NCI-H748 (cell line): Measurements from ENCODE around the gene ADGRB3.
A peak's percentile ranks its signal among the peaks of the same experiment; 100 is the strongest.
"Not testable (repeated sequence)": the region's sequence is repeated elsewhere in the genome, so short reads cannot be mapped to it uniquely, and the experiment has no call there.

Experiments used
- DNase-seq: peaks from one replicate; lab custom pipeline; 2025; ENCODE audit not compliant: unreplicated experiment; lab: John Stamatoyannopoulos, UW

Gene ADGRB3

DNA sequence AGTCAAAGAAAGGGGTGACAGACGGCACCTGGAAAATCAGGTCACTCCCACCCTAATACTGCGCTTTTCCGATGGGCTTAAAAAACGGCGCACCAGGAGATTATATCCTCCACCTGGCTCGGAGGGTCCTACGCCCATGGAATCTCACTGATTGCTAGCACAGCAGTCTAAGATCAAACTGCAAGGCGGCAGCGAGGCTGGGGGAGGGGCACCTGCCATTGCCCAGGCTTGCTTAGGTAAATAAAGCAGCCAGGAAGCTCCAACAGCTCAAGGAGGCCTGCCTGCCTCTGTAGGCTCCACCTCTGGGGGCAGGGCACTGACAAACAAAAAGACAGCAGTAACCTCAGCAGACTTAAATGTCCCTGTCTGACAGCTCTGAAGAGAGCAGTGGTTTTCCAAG is 277.7 kb downstream of the ADGRB3 start:
- not testable (repeated sequence) for DNase-seq

DNA sequence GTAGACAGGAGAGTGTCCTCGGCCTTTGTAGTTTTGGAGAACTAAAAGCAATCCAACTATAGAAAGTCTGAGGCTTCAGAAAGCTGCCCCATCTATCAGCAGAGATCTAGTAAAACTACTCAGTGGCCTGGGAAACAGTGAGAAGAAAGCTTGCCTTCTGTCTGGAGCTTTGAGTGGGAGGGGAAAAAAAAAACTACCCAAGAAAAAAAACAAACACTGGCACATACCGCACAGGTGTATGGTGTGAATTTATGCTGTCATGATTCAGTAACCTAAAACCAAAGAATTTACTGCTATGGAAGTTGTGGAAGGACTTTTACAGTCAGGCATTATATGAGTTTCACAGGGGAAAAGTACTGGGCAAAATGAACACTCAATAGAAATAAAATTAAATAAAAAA is 280.5 kb downstream of the ADGRB3 start:
- no peak for DNase-seq

- no peak for DNase-seq
Observed at GRCh38 chr6:68919537-68919936, 284.5 kb downstream of the ADGRB3 start.

GRCh38 chr6:68941345-68941744 is 306.3 kb downstream of the ADGRB3 start:
- DNase-seq: no peak

- DNase-seq: no peak
Observed at GRCh38 chr6:68947721-68948120, 312.6 kb downstream of the ADGRB3 start.

DNA sequence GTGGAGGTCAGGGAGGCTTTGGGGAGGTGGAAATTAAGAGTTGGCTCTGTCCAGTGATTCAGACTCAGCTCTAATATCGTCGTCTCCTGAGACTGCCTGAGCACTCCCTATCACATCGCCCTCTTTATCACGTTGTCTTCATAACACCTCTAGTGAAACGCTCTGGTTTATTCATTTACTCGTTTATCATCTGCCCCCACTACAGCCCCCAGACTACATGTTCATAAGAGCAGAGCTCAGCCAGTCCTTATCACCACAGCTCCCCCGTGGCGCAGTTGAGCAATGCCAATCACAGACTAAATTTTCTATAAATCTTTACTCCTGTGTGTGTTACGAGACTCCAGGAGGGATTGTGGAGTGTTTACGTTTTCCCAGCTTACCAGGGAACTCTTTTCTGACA is 316.2 kb downstream of the ADGRB3 start:
- no peak for DNase-seq

DNA sequence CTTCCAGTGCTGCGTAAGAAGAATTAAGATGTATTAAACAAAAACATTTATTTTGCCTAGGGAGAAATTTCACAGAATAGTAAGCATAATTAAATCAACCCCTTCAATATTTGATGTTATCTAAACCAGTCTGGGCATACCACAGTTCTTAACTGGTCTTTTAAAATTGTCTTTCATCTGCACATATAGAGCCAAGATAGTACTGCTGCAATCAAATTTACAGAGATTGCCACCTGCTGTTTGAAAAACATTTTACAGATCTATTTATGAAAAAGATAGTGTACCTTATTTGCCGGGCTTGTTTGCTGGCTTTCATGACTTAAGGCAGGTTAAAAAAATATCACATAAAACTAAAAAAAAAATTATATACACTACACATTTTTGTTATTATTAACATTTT is 323.2 kb downstream of the ADGRB3 start:
- DNase-seq: peak; percentile 42

DNA sequence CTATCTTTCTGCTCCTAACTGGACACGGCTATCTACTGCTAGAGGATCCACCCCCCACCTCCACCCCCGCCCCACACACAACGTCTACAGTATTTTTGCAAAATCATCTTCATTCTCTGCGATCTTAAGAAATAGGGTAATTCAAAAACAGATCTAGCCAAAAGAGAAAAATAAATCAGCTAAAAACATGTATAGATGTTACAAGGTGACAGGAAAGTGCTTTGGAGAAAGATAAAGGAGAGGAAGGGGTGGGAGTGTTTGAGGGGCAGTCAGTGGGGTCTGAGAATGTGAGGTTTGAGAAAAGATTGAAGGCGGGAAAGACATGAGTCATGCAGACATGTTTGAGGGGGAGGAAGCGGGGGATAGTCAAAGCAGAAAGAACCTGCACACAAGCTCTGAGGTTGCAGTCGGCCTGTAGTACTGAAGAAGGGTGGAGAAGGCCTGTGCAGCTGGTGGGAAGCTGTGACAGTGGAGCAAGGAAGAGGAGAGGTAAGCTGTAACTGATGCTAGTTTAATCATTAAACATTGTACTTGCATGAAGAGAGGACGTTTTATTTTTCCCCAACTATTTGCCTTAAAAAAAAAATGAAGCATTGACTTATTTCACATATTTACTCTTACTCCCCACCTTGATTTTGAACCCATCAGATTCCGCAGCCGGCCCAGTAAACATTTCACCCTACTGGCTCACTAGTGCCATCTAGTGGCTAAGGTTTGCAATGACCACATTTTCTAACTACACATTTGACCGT is 332.6 kb downstream of the ADGRB3 start:
- peak; percentile 67 for DNase-seq

DNA sequence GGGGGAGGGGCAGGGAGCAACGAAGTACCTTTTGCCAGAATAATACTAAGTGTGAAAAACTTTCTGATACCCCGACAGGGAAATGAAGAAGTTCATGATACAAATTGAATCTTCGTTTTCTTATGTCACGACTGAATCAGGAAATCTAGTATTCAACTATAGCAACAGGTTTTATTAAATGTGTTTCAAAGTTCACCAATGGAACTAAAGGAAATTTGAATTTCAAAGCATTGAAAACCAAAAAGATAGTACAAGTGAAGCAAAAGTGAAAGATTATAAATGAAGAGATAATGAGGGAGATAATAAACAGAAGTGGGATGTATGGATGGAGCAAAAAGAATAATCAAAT is 333.2 kb downstream of the ADGRB3 start:
- no peak for DNase-seq

- DNase-seq: no peak
Observed at GRCh38 chr6:68973066-68973465, 338.0 kb downstream of the ADGRB3 start.

DNA sequence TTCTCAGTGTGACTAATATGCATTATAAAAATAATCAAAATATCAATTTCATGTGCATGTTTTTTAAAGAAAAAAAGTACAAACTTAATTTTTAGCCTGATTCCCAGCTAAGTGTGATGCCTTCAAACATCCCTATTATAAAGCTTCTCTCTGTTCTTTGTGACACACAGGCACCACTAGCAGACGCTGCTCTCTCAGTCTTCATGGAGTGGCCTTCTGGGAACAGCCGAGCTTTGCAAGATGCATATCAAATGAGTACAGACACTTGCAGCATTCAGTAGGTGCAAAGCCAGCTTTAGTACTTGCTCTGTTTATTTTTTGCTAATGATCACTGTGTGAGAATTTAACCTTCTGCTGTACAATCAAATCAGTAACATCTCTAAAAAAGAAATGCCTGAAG is 340.0 kb downstream of the ADGRB3 start:
- peak; percentile 35 for DNase-seq

DNA sequence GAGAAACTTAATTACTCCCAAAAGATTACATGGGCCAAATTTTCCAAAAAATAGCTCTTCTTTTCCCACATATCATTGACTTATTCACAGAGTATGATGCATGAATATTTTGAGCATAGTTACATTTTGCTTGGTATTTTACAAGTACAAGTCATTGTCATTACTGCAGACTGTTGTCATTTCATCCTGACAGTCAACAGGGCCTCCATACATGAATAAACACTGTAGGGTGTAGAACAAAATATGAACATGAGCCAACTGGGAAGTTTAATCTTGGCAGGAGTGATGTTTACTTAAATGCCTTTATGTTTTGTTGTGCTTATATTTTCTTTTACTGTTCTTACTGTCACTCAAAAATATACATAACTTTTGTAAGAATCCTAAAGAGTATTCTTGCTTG is 340.7 kb downstream of the ADGRB3 start:
- DNase-seq: no peak

- no peak for DNase-seq
Observed at GRCh38 chr6:68976260-68976659, 341.2 kb downstream of the ADGRB3 start.

DNA sequence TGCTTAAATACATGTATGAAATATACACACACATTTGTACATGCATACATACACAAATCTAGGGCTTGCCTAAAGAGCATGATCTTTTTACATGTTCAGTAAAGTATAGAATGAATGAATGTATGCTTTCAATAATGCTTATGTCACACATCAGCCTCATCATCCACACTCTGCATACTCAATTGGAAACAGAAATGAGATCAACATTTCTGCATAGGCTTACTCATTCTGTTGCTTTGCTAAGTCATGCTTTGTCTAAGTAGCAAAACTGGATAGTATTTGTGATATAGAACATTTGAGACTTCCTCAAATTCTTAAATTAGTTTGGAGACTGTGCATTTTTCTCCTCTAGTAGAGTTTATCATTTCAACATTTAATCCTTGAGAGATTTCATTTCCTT is 343.3 kb downstream of the ADGRB3 start:
- no peak for DNase-seq

DNA sequence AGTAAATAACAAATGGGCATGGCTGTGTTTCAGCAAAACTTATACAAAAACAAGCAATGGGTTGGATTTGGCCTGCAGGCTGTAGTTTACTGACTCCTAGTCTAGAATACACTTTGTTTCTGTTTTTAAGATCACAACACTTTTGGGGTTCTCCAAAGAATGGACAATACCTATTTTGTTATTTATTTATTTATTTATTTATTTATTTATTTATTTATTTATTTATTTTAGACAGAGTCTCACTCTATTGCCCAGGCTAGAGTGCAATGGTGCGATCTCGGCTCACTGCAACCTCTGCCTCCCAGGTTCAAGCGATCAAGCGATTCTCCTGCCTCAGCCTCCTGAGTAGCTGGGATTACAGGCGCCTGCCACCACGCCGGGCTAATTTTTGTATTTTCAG is 346.6 kb downstream of the ADGRB3 start:
- DNase-seq: not testable (repeated sequence)

DNA sequence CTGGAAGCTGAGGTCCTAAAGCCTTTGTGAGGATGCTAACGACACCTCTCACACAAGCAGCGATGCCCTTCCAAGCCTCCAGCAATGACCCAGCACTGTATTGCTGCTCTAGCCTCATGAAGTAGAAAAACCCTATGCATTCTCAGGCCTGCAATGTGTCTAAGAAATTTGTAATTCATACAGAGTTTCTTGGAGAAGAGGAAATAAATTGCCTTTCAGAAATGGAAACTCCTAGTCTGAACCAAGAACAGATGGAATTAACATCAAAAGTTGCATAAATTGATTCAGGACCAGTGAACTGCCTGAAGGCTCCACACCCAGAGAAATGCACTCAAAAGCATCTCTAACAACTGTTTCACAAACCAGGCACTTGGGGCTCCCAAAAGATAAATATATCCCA is 353.6 kb downstream of the ADGRB3 start:
- no peak for DNase-seq

DNA sequence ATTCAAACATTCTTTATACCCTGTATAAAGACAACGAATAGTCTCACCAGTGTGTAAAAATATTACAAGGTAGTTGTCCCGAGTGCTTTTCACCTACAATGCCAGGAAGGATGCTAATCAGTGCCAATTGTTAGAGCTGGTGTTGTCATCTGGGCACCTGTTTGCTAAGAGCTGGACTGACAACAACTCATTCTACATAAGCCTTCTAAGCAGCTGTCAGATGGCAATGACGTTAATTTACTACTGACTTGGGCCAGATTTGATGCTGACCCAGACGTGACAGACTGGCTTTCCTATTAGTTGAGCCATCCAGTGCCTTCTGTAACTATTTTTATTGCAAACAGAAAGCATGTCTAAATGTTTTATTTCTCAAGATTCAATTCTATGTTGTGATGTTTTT is 355.2 kb downstream of the ADGRB3 start:
- peak; percentile 68 for DNase-seq

DNA sequence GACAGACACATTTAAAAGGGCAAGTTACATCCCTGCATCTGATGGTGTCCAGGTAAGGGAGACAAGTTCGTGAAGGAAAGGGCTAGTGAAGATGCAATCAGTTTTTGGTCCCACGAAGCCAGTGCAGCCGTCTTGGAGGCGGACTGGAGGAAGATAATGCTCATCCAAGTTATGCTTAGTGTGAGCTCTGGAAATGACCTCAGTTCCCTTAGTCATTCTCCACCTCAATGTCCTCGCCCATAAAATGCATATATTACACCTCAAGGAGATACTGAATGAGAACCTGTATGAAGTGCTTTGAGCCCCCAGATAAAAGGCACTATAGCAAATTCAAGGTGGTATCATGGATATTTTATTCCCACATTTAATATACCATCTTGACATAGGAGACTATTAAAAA is 358.8 kb downstream of the ADGRB3 start:
- no peak for DNase-seq

- no peak for DNase-seq
Observed at GRCh38 chr6:68994521-68994920, 359.4 kb downstream of the ADGRB3 start.

- no peak for DNase-seq
Observed at GRCh38 chr6:69005199-69005598, 370.1 kb downstream of the ADGRB3 start.

DNA sequence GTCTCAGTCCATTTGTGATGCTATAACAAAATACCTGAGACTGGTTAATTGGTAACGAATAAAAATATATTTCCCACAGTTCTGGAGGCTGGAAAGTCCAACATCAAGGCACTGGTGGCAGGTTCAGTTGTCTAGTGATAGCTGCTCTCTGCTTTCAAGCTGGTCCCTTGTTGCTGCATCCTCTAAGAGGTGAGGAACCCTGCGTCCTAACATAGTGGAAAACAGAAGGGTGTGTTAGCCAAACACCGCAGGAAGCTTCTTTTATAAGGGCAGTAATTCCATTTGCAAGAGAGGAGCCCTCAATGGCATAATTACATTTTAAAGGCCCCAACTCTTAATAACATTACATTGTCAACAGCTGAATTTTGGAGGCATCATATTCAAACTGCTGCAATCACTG is 372.7 kb downstream of the ADGRB3 start:
- peak; percentile 90 for DNase-seq

DNA sequence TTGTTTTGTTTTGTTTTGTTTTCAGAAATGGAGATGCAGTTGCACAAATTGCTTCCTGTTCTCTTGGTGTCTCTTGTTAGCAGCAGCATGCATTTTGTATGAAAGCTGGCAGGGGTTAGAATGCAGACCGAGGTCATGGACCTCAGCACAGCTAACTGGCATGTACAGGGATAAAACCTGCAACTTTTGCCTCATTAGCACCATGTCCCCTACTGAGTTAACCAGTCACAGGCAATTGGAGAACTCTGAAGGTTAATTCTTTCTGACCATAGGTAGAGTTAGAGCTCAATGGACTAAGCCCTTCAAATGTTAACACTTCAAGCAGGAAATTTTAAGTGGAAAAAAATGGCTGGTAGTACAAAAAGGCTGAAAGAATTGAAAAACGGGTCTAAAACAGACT is 377.1 kb downstream of the ADGRB3 start:
- DNase-seq: no peak

- no peak for DNase-seq
Observed at GRCh38 chr6:69012876-69013275, 377.8 kb downstream of the ADGRB3 start.
